Hepatocyte (in vitro differentiated cells): ENCODE data around the gene ACACA. TPM values are rescaled to one million over a fixed set of nuclear protein-coding genes. Genes with fewer than 3 reads are reported as not detected.

Experiments
- DNase-seq: peaks from one replicate; pipeline ENCODE4 v3.0.0-alpha.2; 2016; ENCODE audit warnings: low spot score
- H2AFZ ChIP-seq: fragments of 200-600 bp; sonication (generic); 2 replicates; pipeline ENCODE4 v1.6.0; 2016; ENCODE audit warnings: antibody characterized with exemption, mild to moderate bottlenecking
- H3K27ac ChIP-seq: fragments of 200-600 bp; sonication (generic); 2 replicates; pipeline ENCODE4 v1.5.1; 2016; ENCODE audit warnings: mild to moderate bottlenecking
- H3K27me3 ChIP-seq: fragments of 200-600 bp; sonication (generic); 2 replicates; pipeline ENCODE4 v1.6.1; 2016
- H3K36me3 ChIP-seq: fragments of 200-600 bp; sonication (generic); replicated peaks from 2 replicates; pipeline ENCODE4 v1.5.1; 2016; ENCODE audit warnings: low read depth; ENCODE audit not compliant: insufficient read depth
- H3K4me1 ChIP-seq: fragments of 200-600 bp; sonication (generic); 2 replicates; pipeline ENCODE4 v1.5.1; 2016; ENCODE audit warnings: mild to moderate bottlenecking, moderate library complexity; ENCODE audit not compliant: insufficient read depth
- H3K4me2 ChIP-seq: fragments of 200-600 bp; sonication (generic); 2 replicates; pipeline ENCODE4 v1.6.0; 2016
- H3K4me3 ChIP-seq: fragments of 200-600 bp; sonication (generic); 2 replicates; pipeline ENCODE4 v1.5.1; 2016; ENCODE audit warnings: mild to moderate bottlenecking
- H3K79me2 ChIP-seq: fragments of 200-600 bp; sonication (generic); 2 replicates; pipeline ENCODE4 v1.6.0; 2017; ENCODE audit warnings: mild to moderate bottlenecking
- H3K9me2 ChIP-seq: fragments of 200-600 bp; sonication (generic); replicated peaks from 2 replicates; pipeline ENCODE4 v1.6.0; 2017; ENCODE audit warnings: mild to moderate bottlenecking; ENCODE audit not compliant: insufficient read depth
- H3K9me3 ChIP-seq: fragments of 200-600 bp; sonication (generic); 2 replicates; pipeline ENCODE4 v1.5.1; 2016; ENCODE audit warnings: low read depth, mild to moderate bottlenecking
- H4K20me1 ChIP-seq: fragments of 200-600 bp; sonication (generic); 2 replicates; pipeline ENCODE4 v1.6.0; 2016; ENCODE audit warnings: mild to moderate bottlenecking; ENCODE audit not compliant: insufficient read depth, poor library complexity, severe bottlenecking
- EZH2 ChIP-seq: fragments of 200-600 bp; sonication (generic); IDR thresholded peaks from 2 replicates; pipeline ENCODE4 v1.6.1; 2016; ENCODE audit warnings: antibody characterized with exemption, mild to moderate bottlenecking, borderline replicate concordance
- EZH2phosphoT487 ChIP-seq: fragments of 200-600 bp; sonication (generic); IDR thresholded peaks from one replicate; pipeline ENCODE4 v1.6.1; 2018; ENCODE audit warnings: antibody characterized with exemption, mild to moderate bottlenecking, low read depth, moderate library complexity; ENCODE audit not compliant: unreplicated experiment, severe bottlenecking
- WGBS: methylation state at CpG from one replicate; pipeline ENCODE4 v1.1.6; 2016; ENCODE audit warnings: low lambda C conversion rate; ENCODE audit errors: missing lambda C conversion rate; 5-methylcytosine and 5-hydroxymethylcytosine counted together
- polyA plus RNA-seq: library from polyadenylated mRNA; unstranded; fragments of >200 nt; fragmentation: Nextera tagmentation; extraction: Ambion mirVana; gene quantifications from 2 replicates; pipeline ENCODE4 v1.2.1, GENCODE V29; 2016
- total RNA-seq: library from RNA; depleted of rRNA; stranded (reverse); fragments of >200 nt; gene quantifications from 2 replicates; pipeline ENCODE4 v1.2.3, GENCODE V29; 2014
- TF ChIP-seq, protein P1 (sequence below): fragments of 200-600 bp; sonication (generic); IDR thresholded peaks from 2 replicates; pipeline ENCODE4 v1.5.1; 2016; ENCODE audit warnings: antibody characterized with exemption, mild to moderate bottlenecking; ENCODE audit not compliant: poor library complexity

ACACA gene
- total and polyA plus RNA-seq, 2 experiments from 2014 or later = 37.4 to 53.8 TPM

DNA sequence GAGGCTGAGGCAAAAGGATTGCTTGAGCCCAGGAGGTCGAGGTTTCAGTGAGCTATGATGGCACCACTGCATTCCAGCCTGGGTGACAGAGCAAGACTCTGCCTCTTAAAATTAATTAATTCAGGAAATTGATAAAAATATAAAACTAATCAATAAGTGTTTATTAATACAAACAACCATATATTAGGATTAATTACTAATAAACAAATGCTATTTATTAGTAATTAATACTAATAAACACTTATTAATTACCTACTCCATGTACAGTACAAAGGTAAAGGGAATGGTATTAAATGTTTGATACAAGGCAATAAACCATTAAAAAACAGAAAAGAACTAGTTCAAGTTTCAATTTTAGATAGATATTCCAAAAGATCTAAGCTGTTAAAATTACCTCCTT, 150.0 kb downstream of the ACACA start:
- H3K27ac ChIP-seq = no peak overlapping the region
- no peak overlapping the region for H3K4me2 ChIP-seq
- no peak overlapping the region for H2AFZ ChIP-seq
- H3K36me3 ChIP-seq = no peaks in the 10 kb centered on the region
- no peaks in the 10 kb centered on the region for H3K9me2 ChIP-seq
- no peak for DNase-seq
- no peaks in the 10 kb centered on the region for H3K9me3 ChIP-seq
- no peaks in the 10 kb centered on the region for H3K27me3 ChIP-seq
- no peaks in the 10 kb centered on the region for H3K79me2 ChIP-seq
- 100% methylated on average over 1 of the region's 1 CpG for WGBS
- no peaks in the 10 kb centered on the region for H4K20me1 ChIP-seq
- TF ChIP-seq EZH2phosphoT487 (no peak), EZH2 (no peak)
- TF ChIP-seq, protein P1, sequence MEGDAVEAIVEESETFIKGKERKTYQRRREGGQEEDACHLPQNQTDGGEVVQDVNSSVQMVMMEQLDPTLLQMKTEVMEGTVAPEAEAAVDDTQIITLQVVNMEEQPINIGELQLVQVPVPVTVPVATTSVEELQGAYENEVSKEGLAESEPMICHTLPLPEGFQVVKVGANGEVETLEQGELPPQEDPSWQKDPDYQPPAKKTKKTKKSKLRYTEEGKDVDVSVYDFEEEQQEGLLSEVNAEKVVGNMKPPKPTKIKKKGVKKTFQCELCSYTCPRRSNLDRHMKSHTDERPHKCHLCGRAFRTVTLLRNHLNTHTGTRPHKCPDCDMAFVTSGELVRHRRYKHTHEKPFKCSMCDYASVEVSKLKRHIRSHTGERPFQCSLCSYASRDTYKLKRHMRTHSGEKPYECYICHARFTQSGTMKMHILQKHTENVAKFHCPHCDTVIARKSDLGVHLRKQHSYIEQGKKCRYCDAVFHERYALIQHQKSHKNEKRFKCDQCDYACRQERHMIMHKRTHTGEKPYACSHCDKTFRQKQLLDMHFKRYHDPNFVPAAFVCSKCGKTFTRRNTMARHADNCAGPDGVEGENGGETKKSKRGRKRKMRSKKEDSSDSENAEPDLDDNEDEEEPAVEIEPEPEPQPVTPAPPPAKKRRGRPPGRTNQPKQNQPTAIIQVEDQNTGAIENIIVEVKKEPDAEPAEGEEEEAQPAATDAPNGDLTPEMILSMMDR = no peak
- no peak overlapping the region for H3K4me3 ChIP-seq
- no peaks in the 10 kb centered on the region for H3K4me1 ChIP-seq

DNA sequence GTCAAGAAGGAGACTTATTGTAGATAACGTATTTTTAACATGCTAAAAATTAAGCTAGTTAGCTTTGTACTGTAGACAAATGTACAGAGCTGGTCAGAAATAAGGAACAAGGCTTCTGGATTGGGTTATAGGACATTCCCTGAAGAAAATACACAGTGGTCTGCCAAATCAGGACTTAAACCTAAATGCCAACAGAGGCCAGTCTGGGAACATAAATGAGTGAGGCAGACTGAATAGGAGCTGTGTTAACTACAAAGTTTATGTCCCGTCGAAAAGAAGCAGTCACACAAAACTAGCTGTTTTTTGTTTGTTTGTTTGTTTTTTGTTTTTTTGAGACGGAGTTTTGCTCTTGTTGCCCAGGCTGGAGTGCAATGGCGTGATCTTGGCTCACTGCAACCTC, 151.2 kb downstream of the ACACA start:
- Histone ChIP-seq H3K9me3 (no peaks in the 10 kb centered on the region), H3K36me3 (no peaks in the 10 kb centered on the region), H3K4me3 (no peak overlapping the region), H3K27ac (no peak overlapping the region), H3K4me1 (no peaks in the 10 kb centered on the region), H2AFZ (no peak overlapping the region), H3K4me2 (no peak overlapping the region), H3K79me2 (no peaks in the 10 kb centered on the region), H3K9me2 (no peaks in the 10 kb centered on the region), H4K20me1 (no peaks in the 10 kb centered on the region), H3K27me3 (no peaks in the 10 kb centered on the region)
- 95% methylated on average over 5 of the region's 5 CpGs for WGBS
- TF ChIP-seq EZH2phosphoT487 = no peak
- TF ChIP-seq EZH2 = no peak
- TF ChIP-seq, protein P1 = peak; percentile 13
- no peak for DNase-seq

DNA sequence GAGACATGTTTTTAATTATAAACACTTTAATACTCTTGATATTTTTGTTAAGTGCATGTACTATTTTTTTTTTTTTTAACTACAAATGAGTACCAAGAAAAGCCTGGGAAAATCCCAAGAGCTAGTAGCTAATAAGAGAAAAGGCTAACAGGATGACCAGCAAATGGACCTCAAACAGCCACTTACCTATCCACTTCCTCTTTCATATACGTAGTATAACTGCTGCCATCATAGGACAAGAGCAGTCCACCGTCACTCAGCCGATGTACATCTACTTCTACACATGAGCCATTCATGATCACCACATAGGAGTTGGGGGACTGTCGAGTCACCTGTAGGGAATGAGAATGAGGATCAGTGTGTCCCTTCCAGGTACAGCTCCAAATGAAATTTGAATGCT, 158.8 kb downstream of the ACACA start:
- Histone ChIP-seq H3K4me2 (no peak overlapping the region), H3K4me1 (no peaks in the 10 kb centered on the region), H3K79me2 (no peaks in the 10 kb centered on the region), H3K9me3 (no peaks in the 10 kb centered on the region), H3K27ac (no peak overlapping the region), H3K27me3 (no peaks in the 10 kb centered on the region), H3K36me3 (no peaks in the 10 kb centered on the region), H3K9me2 (no peaks in the 10 kb centered on the region), H3K4me3 (no peak overlapping the region), H2AFZ (no peak overlapping the region), H4K20me1 (no peaks in the 10 kb centered on the region)
- DNase-seq = no peak
- TF ChIP-seq, protein P1 = no peak
- TF ChIP-seq EZH2phosphoT487 = no peak
- no peak for TF ChIP-seq EZH2
- 94% methylated on average over 4 of the region's 4 CpGs for WGBS

DNA sequence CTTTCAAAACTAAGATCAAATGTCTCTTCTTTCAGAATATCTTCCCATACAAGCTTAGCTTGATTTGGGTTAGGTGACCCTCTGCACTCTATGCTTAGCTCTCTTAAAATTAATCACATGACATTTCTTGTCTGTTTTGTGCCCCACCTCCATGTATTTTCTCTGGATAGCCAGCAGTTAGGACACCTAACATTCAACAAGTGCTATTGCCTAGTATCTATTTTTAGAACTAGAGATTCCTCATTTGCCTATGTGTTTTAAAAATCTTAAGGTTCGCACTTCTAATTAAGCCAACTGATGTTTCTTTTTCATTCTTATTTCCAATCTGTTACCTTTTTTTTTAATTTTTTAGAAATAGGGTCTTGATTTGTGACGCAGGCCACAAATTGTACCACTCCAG, 160.6 kb downstream of the ACACA start:
- H3K4me3 ChIP-seq = no peak overlapping the region
- H3K4me1 ChIP-seq = no peaks in the 10 kb centered on the region
- no peak overlapping the region for H2AFZ ChIP-seq
- 98% methylated on average over 2 of the region's 2 CpGs for WGBS
- H3K4me2 ChIP-seq = no peak overlapping the region
- no peaks in the 10 kb centered on the region for H3K79me2 ChIP-seq
- TF ChIP-seq EZH2 (no peak), EZH2phosphoT487 (no peak)
- TF ChIP-seq, protein P1 = no peak
- H3K9me2 ChIP-seq = no peaks in the 10 kb centered on the region
- no peaks in the 10 kb centered on the region for H3K36me3 ChIP-seq
- H3K27me3 ChIP-seq = no peaks in the 10 kb centered on the region
- no peak for DNase-seq
- no peak overlapping the region for H3K27ac ChIP-seq
- no peaks in the 10 kb centered on the region for H4K20me1 ChIP-seq
- no peaks in the 10 kb centered on the region for H3K9me3 ChIP-seq
